GM23338 (cell line): ENCODE results near the gene ADAM10. TPM values are rescaled to one million over a fixed set of nuclear protein-coding genes. Genes with fewer than 3 reads are reported as not detected.

ENCODE experiments used
- ATAC-seq: fragments of 200-7000 bp; cut with Tn5 transposase; 3 replicates; pipeline ENCODE4 v1.9.1; 2020
- DNase-seq: peaks from one replicate; pipeline ENCODE4 v3.0.0-alpha.2; 2015; ENCODE audit warnings: low spot score
- H2AFZ ChIP-seq: fragments of 200-600 bp; sonication (generic); 2 replicates; pipeline ENCODE4 v1.8.0; 2016; ENCODE audit warnings: antibody characterized with exemption, mild to moderate bottlenecking, moderate library complexity
- H3F3A ChIP-seq: fragments of 200-600 bp; sonication (generic); replicated peaks from 2 replicates; pipeline ENCODE4 v1.8.0; 2017; ENCODE audit warnings: antibody characterized with exemption, mixed run types, low read depth
- H3K27ac ChIP-seq: fragments of 200-600 bp; sonication (generic); 2 replicates; pipeline ENCODE4 v1.6.1; 2016; ENCODE audit warnings: low read depth
- H3K27me3 ChIP-seq: fragments of 200-600 bp; sonication (generic); 2 replicates; pipeline ENCODE4 v1.8.0; 2016; ENCODE audit warnings: mild to moderate bottlenecking, mixed run types, moderate library complexity; ENCODE audit not compliant: insufficient read depth
- H3K36me3 ChIP-seq: fragments of 200-600 bp; sonication (generic); 2 replicates; pipeline ENCODE4 v1.8.0; 2016; ENCODE audit warnings: mild to moderate bottlenecking; ENCODE audit not compliant: insufficient read depth
- H3K4me1 ChIP-seq: fragments of 200-600 bp; sonication (generic); 2 replicates; pipeline ENCODE4 v1.8.0; 2016; ENCODE audit warnings: mild to moderate bottlenecking, moderate library complexity; ENCODE audit not compliant: insufficient read depth
- H3K4me2 ChIP-seq: fragments of 200-600 bp; sonication (generic); 2 replicates; pipeline ENCODE4 v1.7.1; 2017; ENCODE audit warnings: mixed run types
- H3K4me3 ChIP-seq: fragments of 200-600 bp; sonication (generic); 2 replicates; pipeline ENCODE4 v1.6.1; 2016; ENCODE audit warnings: mixed run types
- H3K79me2 ChIP-seq: fragments of 200-600 bp; sonication (generic); replicated peaks from 2 replicates; pipeline ENCODE4 v1.8.0; 2017; ENCODE audit warnings: mild to moderate bottlenecking; ENCODE audit not compliant: insufficient read depth
- H3K9me2 ChIP-seq: fragments of 200-600 bp; sonication (generic); 2 replicates; pipeline ENCODE4 v1.8.0; 2017; ENCODE audit not compliant: insufficient read depth
- H4K20me1 ChIP-seq: fragments of 200-600 bp; sonication (generic); replicated peaks from 2 replicates; pipeline ENCODE4 v1.8.0; 2017; ENCODE audit warnings: mild to moderate bottlenecking; ENCODE audit not compliant: insufficient read depth
- H3K27ac Mint-ChIP-seq: 2 replicates; pipeline ENCODE4 v1.8.0; 2020; ENCODE audit warnings: inconsistent platforms, mild to moderate bottlenecking, moderate library complexity, mixed read lengths
- H3K27me3 Mint-ChIP-seq: 3 replicates; pipeline ENCODE4 v1.8.0; 2022; ENCODE audit warnings: low read depth, mild to moderate bottlenecking, moderate library complexity, mixed read lengths, inconsistent platforms; ENCODE audit not compliant: insufficient read depth, poor library complexity
- H3K36me3 Mint-ChIP-seq: 3 replicates; pipeline ENCODE4 v1.8.0; 2021; ENCODE audit warnings: low read depth, mild to moderate bottlenecking, inconsistent platforms, moderate library complexity, mixed read lengths
- H3K4me1 Mint-ChIP-seq: 3 replicates; pipeline ENCODE4 v1.8.0; 2020; ENCODE audit warnings: mild to moderate bottlenecking, inconsistent platforms, mixed read lengths
- H3K4me3 Mint-ChIP-seq: 3 replicates; pipeline ENCODE4 v1.8.0; 2021; ENCODE audit warnings: moderate library complexity, mild to moderate bottlenecking, inconsistent platforms, mixed read lengths
- H3K9me3 Mint-ChIP-seq: 3 replicates; pipeline ENCODE4 v1.8.0; 2020; ENCODE audit warnings: moderate library complexity, mild to moderate bottlenecking, inconsistent platforms, mixed read lengths
- CREB1 ChIP-seq: fragments of 250-450 bp; sonication (Bioruptor Pico); IDR thresholded peaks from 2 replicates; pipeline ENCODE4 v1.5.0; 2020; ENCODE audit warnings: low read depth, mild to moderate bottlenecking, moderate library complexity
- EZH2 ChIP-seq: fragments of 200-600 bp; sonication (generic); IDR thresholded peaks from one replicate; pipeline ENCODE4 v1.8.0; 2017; ENCODE audit warnings: antibody characterized with exemption, mild to moderate bottlenecking, low read depth; ENCODE audit not compliant: unreplicated experiment
- EZH2phosphoT487 ChIP-seq: fragments of 200-600 bp; sonication (generic); IDR thresholded peaks from one replicate; pipeline ENCODE4 v1.8.1; 2018; ENCODE audit warnings: antibody characterized with exemption; ENCODE audit not compliant: unreplicated experiment
- JUNB ChIP-seq: IDR thresholded peaks from one replicate; pipeline ENCODE4 v1.6.1; 2016; ENCODE audit warnings: antibody characterized with exemption; ENCODE audit not compliant: unreplicated experiment
- POLR2AphosphoS5 ChIP-seq: IDR thresholded peaks from 2 replicates; pipeline ENCODE4 v1.6.1; 2016; ENCODE audit warnings: antibody characterized with exemption, low read depth
- STAT1 ChIP-seq: IDR thresholded peaks from one replicate; pipeline ENCODE4 v1.6.1; 2016; ENCODE audit warnings: antibody characterized with exemption; ENCODE audit not compliant: unreplicated experiment
- ZNF114 ChIP-seq: fragments of 250-450 bp; sonication (Bioruptor Pico); IDR thresholded peaks from 2 replicates; pipeline ENCODE4 v1.5.0; 2020; ENCODE audit warnings: mild to moderate bottlenecking, moderate library complexity
- ZNF331 ChIP-seq: fragments of 250-450 bp; sonication (Bioruptor Pico); IDR thresholded peaks from 2 replicates; pipeline ENCODE4 v1.5.0; 2020; ENCODE audit warnings: low read depth, mild to moderate bottlenecking, moderate library complexity
- polyA plus RNA-seq: library from polyadenylated mRNA; unstranded; fragments of >200 nt; fragmentation: Nextera tagmentation; extraction: Ambion mirVana; gene quantifications from 2 replicates; pipeline ENCODE4 v1.2.1, GENCODE V29; 2016
- total RNA-seq: library from RNA; depleted of rRNA; stranded (reverse); fragments of >200 nt; shearing (Covaris generic); gene quantifications from 2 replicates; pipeline ENCODE4 v1.2.3, GENCODE V29; 2014
- TF ChIP-seq, protein P1 (sequence below): fragments of 250-450 bp; sonication (Bioruptor Pico); IDR thresholded peaks from 2 replicates; pipeline ENCODE4 v1.5.0; 2020; ENCODE audit warnings: mild to moderate bottlenecking, moderate library complexity
- TF ChIP-seq, protein P2 (sequence below): IDR thresholded peaks from one replicate; pipeline ENCODE4 v1.6.1; 2018; ENCODE audit warnings: antibody characterized with exemption; ENCODE audit not compliant: unreplicated experiment

Gene ADAM10
- total and polyA plus RNA-seq, 2 experiments from 2014 or later: 25.0 to 114 TPM

DNA sequence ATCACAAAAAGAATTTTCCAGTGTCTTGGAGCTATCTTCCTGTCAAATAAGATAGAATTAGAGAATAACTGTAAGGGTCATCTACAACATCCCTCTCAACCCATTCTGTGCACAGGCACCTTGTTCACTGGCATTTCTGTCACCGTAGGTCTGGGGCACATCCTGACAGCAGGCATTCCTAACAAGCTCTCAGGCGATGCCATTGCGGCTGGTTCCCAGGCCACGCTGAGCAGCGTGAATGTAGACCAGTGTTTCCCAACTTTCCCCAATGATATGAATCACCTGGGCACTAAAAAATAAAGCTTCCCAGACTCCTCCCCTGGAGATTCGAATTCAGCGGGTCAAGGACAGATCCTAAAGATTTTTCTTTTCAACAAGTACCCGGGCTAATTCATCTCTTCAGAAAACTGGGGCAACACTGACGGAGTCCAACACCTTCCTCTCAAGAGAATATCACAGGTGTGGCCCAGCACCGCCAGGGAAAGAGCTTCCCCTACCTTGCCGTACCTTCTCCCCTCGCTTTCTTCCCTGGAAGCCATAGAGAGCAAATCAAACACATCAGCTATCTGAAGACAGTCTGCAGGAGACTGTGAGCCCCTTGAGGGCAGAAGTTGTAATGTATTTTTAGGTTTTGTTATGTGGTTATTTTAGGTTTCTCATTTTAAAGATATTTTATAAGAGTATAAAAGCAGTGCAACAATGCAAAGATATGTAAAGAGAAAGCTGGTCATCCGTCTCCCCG is 174.3 kb downstream of the ADAM10 start:
- Histone ChIP-seq H3K27me3 (no peaks in the 10 kb centered on the region), H3K4me2 (no peak overlapping the region), H4K20me1 (no peaks in the 10 kb centered on the region), H3K4me1 (no peaks in the 10 kb centered on the region), H3K27ac (peak overlapping the region; percentile 29; the same call in 1 of the 2 replicates), H2AFZ (peak overlapping the region; percentile 87), H3K4me3 (no peak overlapping the region), H3K79me2 (no peaks in the 10 kb centered on the region), H3F3A (no peaks in the 10 kb centered on the region), H3K9me2 (no peaks in the 10 kb centered on the region), H3K36me3 (no peaks in the 10 kb centered on the region)
- Mint-ChIP-seq H3K36me3 (no peaks in the 10 kb centered on the region), H3K4me1 (no peaks in the 10 kb centered on the region), H3K27ac (no peak overlapping the region), H3K4me3 (no peak overlapping the region), H3K9me3 (no peaks in the 10 kb centered on the region), H3K27me3 (peaks cover 8% of the 10 kb centered on the region)
- TF ChIP-seq ZNF331: no peak
- TF ChIP-seq, protein P1, sequence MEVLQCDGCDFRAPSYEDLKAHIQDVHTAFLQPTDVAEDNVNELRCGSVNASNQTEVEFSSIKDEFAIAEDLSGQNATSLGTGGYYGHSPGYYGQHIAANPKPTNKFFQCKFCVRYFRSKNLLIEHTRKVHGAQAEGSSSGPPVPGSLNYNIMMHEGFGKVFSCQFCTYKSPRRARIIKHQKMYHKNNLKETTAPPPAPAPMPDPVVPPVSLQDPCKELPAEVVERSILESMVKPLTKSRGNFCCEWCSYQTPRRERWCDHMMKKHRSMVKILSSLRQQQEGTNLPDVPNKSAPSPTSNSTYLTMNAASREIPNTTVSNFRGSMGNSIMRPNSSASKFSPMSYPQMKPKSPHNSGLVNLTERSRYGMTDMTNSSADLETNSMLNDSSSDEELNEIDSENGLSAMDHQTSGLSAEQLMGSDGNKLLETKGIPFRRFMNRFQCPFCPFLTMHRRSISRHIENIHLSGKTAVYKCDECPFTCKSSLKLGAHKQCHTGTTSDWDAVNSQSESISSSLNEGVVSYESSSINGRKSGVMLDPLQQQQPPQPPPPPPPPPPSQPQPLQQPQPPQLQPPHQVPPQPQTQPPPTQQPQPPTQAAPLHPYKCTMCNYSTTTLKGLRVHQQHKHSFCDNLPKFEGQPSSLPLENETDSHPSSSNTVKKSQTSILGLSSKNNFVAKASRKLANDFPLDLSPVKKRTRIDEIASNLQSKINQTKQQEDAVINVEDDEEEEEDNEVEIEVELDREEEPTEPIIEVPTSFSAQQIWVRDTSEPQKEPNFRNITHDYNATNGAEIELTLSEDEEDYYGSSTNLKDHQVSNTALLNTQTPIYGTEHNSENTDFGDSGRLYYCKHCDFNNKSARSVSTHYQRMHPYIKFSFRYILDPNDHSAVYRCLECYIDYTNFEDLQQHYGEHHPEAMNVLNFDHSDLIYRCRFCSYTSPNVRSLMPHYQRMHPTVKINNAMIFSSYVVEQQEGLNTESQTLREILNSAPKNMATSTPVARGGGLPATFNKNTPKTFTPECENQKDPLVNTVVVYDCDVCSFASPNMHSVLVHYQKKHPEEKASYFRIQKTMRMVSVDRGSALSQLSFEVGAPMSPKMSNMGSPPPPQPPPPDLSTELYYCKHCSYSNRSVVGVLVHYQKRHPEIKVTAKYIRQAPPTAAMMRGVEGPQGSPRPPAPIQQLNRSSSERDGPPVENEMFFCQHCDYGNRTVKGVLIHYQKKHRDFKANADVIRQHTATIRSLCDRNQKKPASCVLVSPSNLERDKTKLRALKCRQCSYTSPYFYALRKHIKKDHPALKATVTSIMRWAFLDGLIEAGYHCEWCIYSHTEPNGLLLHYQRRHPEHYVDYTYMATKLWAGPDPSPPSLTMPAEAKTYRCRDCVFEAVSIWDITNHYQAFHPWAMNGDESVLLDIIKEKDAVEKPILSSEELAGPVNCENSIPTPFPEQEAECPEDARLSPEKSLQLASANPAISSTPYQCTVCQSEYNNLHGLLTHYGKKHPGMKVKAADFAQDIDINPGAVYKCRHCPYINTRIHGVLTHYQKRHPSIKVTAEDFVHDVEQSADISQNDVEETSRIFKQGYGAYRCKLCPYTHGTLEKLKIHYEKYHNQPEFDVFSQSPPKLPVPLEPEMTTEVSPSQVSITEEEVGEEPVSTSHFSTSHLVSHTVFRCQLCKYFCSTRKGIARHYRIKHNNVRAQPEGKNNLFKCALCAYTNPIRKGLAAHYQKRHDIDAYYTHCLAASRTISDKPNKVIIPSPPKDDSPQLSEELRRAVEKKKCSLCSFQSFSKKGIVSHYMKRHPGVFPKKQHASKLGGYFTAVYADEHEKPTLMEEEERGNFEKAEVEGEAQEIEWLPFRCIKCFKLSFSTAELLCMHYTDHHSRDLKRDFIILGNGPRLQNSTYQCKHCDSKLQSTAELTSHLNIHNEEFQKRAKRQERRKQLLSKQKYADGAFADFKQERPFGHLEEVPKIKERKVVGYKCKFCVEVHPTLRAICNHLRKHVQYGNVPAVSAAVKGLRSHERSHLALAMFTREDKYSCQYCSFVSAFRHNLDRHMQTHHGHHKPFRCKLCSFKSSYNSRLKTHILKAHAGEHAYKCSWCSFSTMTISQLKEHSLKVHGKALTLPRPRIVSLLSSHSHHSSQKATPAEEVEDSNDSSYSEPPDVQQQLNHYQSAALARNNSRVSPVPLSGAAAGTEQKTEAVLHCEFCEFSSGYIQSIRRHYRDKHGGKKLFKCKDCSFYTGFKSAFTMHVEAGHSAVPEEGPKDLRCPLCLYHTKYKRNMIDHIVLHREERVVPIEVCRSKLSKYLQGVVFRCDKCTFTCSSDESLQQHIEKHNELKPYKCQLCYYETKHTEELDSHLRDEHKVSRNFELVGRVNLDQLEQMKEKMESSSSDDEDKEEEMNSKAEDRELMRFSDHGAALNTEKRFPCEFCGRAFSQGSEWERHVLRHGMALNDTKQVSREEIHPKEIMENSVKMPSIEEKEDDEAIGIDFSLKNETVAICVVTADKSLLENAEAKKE (CRISPR knock-in tag): no peak
- ATAC-seq (peak; percentile 64), DNase-seq (no peak)

DNA sequence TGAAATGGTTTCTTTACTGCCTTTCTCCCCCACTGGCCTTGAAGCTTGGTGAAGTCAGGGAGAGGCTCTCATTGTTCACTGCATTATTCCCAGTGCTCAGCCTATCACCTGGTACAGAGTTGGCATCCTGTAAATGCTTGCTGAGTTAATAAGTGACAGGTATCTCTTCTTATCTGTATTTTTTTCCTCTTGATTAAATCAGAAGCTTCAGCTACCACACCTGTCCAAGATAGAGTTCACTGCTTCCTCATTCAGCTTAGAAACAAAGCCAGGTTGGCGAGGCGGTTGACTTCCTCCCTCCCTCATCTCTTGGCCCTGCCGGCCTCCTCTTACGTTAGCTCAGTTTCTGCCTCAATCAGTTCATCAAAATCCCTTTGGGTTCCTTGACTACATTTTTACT is 174.9 kb downstream of the ADAM10 start:
- Histone ChIP-seq H3K36me3 (no peaks in the 10 kb centered on the region), H3K79me2 (no peaks in the 10 kb centered on the region), H3K4me3 (no peak overlapping the region), H3F3A (no peaks in the 10 kb centered on the region), H4K20me1 (no peaks in the 10 kb centered on the region), H2AFZ (peak overlapping the region; percentile 87; the same call in 1 of the 2 replicates), H3K4me1 (no peaks in the 10 kb centered on the region), H3K27me3 (no peaks in the 10 kb centered on the region), H3K4me2 (no peak overlapping the region), H3K27ac (no peak overlapping the region), H3K9me2 (no peaks in the 10 kb centered on the region)
- Mint-ChIP-seq H3K9me3 (no peaks in the 10 kb centered on the region), H3K36me3 (no peaks in the 10 kb centered on the region), H3K4me1 (no peaks in the 10 kb centered on the region), H3K27ac (no peak overlapping the region), H3K27me3 (peaks cover 8% of the 10 kb centered on the region), H3K4me3 (no peak overlapping the region)
- DNase-seq (no peak), ATAC-seq (no peak)
- no peak for TF ChIP-seq ZNF331
- no peak for TF ChIP-seq ZNF114
- TF ChIP-seq CREB1 (CRISPR knock-in tag): no peak
- TF ChIP-seq JUNB: no peak
- TF ChIP-seq STAT1: no peak
- TF ChIP-seq, protein P2, sequence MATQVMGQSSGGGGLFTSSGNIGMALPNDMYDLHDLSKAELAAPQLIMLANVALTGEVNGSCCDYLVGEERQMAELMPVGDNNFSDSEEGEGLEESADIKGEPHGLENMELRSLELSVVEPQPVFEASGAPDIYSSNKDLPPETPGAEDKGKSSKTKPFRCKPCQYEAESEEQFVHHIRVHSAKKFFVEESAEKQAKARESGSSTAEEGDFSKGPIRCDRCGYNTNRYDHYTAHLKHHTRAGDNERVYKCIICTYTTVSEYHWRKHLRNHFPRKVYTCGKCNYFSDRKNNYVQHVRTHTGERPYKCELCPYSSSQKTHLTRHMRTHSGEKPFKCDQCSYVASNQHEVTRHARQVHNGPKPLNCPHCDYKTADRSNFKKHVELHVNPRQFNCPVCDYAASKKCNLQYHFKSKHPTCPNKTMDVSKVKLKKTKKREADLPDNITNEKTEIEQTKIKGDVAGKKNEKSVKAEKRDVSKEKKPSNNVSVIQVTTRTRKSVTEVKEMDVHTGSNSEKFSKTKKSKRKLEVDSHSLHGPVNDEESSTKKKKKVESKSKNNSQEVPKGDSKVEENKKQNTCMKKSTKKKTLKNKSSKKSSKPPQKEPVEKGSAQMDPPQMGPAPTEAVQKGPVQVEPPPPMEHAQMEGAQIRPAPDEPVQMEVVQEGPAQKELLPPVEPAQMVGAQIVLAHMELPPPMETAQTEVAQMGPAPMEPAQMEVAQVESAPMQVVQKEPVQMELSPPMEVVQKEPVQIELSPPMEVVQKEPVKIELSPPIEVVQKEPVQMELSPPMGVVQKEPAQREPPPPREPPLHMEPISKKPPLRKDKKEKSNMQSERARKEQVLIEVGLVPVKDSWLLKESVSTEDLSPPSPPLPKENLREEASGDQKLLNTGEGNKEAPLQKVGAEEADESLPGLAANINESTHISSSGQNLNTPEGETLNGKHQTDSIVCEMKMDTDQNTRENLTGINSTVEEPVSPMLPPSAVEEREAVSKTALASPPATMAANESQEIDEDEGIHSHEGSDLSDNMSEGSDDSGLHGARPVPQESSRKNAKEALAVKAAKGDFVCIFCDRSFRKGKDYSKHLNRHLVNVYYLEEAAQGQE: no peak
- TF ChIP-seq POLR2AphosphoS5: no peak
- TF ChIP-seq EZH2: no peak
- no peak for TF ChIP-seq EZH2phosphoT487
